Gastrocnemius medialis (tissue), 4 donors: ENCODE measurements around the gene TSR3.

Experiments
- CTCF ChIP-seq, 5 experiments: fragments of 450-650 bp in 3 of 5; fragments of 200-600 bp in 2 of 5; sonication (generic) in 2 of 5; IDR thresholded peaks in 4 of 5; conservative IDR thresholded peaks in 1 of 5; 1 replicate in 4 of 5; 2 replicates in 1 of 5; pipeline ENCODE4 v1.5.1; 2016 to 2019; ENCODE audit warnings: antibody characterized with exemption in 5 of 5, mild to moderate bottlenecking in 3 of 5, moderate library complexity in 3 of 5
- POLR2A ChIP-seq, 2 donors: fragments of 450-650 bp; IDR thresholded peaks; one replicate each; pipeline ENCODE4 v1.6.1; 2017; ENCODE audit warnings: antibody characterized with exemption in 2 of 2, mild to moderate bottlenecking in 2 of 2, moderate library complexity in 2 of 2

GRCh38 chr16:1347286-1347855, 4.3 kb downstream of the TSR3 start:
- TF ChIP-seq POLR2A (IDR thresholded peaks at IDR 0.05) (no peak), CTCF (IDR thresholded peaks at IDR 0.05 in 4 of 5, conservative IDR thresholded peaks at IDR 0.05 in 1 of 5) (no peak)
